Right lobe of liver (tissue), 4 donors: Measurements from ENCODE around the gene APBA3.

Experiments used
- CTCF ChIP-seq, 4 donors: fragments of 200-600 bp in 3 of 4; fragments of 450-650 bp in 1 of 4; IDR thresholded peaks; one replicate each; pipeline versions ENCODE4 v1.5.1 to v1.8.0; 2016 to 2022; ENCODE audit warnings: antibody characterized with exemption in 4 of 4, mild to moderate bottlenecking in 2 of 4
- POLR2A ChIP-seq: fragments of 450-650 bp; IDR thresholded peaks from one replicate; pipeline ENCODE4 v1.6.1; 2017; ENCODE audit warnings: antibody characterized with exemption, mild to moderate bottlenecking
- donor health status: DM: no; HTN: no; CAD: no.
- donor health status: DM: no; HTN: no; CAD: no.
- donor health status: DM: no; HTN: yes; CAD: no.

GRCh38 chr19:3734310-3734600, 27.2 kb downstream of the APBA3 start:
- no peak for TF ChIP-seq CTCF (IDR thresholded peaks at IDR 0.05)
- no peak for TF ChIP-seq POLR2A
